Nasal cavity respiratory epithelium epithelial cell of viscerocranial mucosa (primary cell): ENCODE results near the gene ADI1. TPM values are rescaled to one million over a fixed set of nuclear protein-coding genes. Genes with fewer than 3 reads are reported as not detected.

Experiments used
- total RNA-seq: library from RNA; depleted of rRNA; stranded (reverse); fragments of >200 nt; gene quantifications from 2 replicates; pipeline ENCODE4 v1.2.3, GENCODE V29; 2014

Gene ADI1
- 28.4 and 32.5 TPM in 2 replicates for total RNA-seq

GRCh38 chr2:3519255-3520205, at the start of gene ADI1:
Gene ADI1 (minus strand): TSS chr2:3519531. CDS start chr2:3519487, 44 bp downstream.

DNA sequence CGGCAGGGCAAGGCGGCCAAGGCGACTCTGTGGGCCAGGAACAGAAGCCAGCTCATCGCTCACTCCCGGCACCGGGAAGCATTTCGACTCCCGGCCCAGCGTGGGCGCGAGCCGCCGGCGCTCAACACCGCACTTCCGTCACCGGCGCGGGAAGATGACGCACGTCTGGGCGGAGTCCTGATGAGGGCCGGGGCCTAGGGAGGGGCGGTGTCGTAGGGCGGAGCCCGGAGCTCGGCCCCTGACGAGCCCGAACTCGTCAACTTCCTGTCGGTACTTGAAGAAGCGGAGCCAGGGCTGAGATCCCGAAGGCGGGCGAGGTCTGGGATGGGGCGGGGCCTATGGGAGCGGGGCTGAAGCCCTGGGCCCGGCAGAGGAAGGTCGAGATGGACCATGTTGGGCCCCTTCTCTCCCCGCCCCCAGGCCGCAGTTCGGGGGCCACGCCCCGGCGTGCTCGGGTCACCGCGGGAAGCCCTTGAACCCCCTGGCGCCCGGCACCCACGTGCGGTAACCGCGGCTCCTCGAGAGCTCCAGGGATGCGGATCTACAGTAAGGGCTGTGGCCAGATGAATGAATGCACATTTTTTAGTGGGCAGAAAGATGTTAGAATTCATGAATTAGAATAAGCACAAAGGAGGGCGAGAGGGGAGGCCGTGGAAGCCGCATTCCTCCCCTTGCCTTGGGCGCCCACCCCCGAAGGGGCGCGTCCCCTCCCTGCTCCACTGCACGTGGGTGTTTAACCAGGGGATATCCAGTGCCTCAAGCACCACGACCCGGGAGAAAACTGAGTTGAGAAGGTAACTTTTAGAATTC, 39.1 kb upstream of the ADI1 start, which contains the start of gene RNASEH1:
Gene RNASEH1, minus strand, starts transcription at position 129 of the 810 bp plus-strand sequence. Its CDS starts 73 bp downstream, at position 56.

Other genes starting within 250 kb of the ADI1 start
- 30.1 and 34.0 TPM in 2 replicates for gene EIPR1, start 141.7 kb downstream of the ADI1 start, total RNA-seq
- 54.7 and 55.5 TPM in 2 replicates for gene TRAPPC12, start 139.8 kb downstream of the ADI1 start, total RNA-seq
- gene RNASEH1, start 38.8 kb upstream of the ADI1 start, total RNA-seq, result 32.0 and 52.3 TPM in 2 replicates
- 1,116 and 1,931 TPM in 2 replicates for gene RPS7, start 55.7 kb upstream of the ADI1 start, total RNA-seq
- gene COLEC11, start 75.6 kb upstream of the ADI1 start, total RNA-seq, result not detected in 2 replicates
- not detected in 2 replicates for gene ALLC, start 138.7 kb upstream of the ADI1 start, total RNA-seq
- not detected in 2 replicates for gene DCDC2C, start 184.0 kb upstream of the ADI1 start, total RNA-seq